ENCODE results near the gene ACTN1. TPM values are rescaled to one million over a fixed set of nuclear protein-coding genes. Genes with fewer than 3 reads are reported as not detected.

Gene ACTN1
- total RNA-seq, 3 donors from 2014 or later (not counting 1 experiment from before 2014, with no cell fraction given) = 14.9 to 39.5 (median 19.6) TPM

GRCh38 chr14:68952531-68953195 is 26.4 kb downstream of the ACTN1 start:
- Mint-ChIP-seq H3K36me3 (no peaks in the 10 kb centered on the region), H3K27me3 (ENCODE audit: low read depth in 2 of 2) (no peaks in the 10 kb centered on the region), H3K9me3 (no peaks in the 10 kb centered on the region), H3K27ac (no peak overlapping the region), H3K4me3 (no peak overlapping the region), H3K4me1 (peaks cover 6 to 10% of the 10 kb centered on the region in 2 donors)
- TF ChIP-seq, protein P1, sequence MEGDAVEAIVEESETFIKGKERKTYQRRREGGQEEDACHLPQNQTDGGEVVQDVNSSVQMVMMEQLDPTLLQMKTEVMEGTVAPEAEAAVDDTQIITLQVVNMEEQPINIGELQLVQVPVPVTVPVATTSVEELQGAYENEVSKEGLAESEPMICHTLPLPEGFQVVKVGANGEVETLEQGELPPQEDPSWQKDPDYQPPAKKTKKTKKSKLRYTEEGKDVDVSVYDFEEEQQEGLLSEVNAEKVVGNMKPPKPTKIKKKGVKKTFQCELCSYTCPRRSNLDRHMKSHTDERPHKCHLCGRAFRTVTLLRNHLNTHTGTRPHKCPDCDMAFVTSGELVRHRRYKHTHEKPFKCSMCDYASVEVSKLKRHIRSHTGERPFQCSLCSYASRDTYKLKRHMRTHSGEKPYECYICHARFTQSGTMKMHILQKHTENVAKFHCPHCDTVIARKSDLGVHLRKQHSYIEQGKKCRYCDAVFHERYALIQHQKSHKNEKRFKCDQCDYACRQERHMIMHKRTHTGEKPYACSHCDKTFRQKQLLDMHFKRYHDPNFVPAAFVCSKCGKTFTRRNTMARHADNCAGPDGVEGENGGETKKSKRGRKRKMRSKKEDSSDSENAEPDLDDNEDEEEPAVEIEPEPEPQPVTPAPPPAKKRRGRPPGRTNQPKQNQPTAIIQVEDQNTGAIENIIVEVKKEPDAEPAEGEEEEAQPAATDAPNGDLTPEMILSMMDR (IDR thresholded peaks at IDR 0.05) = no peak
- intact Hi-C loops (cut with micrococcal nuclease) = no loop called here
- H3K27ac ChIP-seq (ENCODE audit: low read length) = no peak overlapping the region
- H3K4me1 ChIP-seq (ENCODE audit: control insufficient read depth, insufficient read depth, low read length) = peaks cover 9% of the 10 kb centered on the region
- H3K27me3 ChIP-seq (ENCODE audit: control insufficient read depth, insufficient read depth, low read length) = no peaks in the 10 kb centered on the region
- WGBS (ENCODE audit: insufficient coverage) = 77% methylated on average over 11 of the region's 12 CpGs
- H3K36me3 ChIP-seq (ENCODE audit: control insufficient read depth, insufficient read depth, low read length) = no peaks in the 10 kb centered on the region
- no peak overlapping the region for H3K4me3 ChIP-seq (ENCODE audit: low read length)
- DNase-seq (peak in 1 of 2 donors; percentile 57), ATAC-seq (no peak)
- H3K9me3 ChIP-seq (ENCODE audit: control insufficient read depth, insufficient read depth, low read length) = no peaks in the 10 kb centered on the region

DNA sequence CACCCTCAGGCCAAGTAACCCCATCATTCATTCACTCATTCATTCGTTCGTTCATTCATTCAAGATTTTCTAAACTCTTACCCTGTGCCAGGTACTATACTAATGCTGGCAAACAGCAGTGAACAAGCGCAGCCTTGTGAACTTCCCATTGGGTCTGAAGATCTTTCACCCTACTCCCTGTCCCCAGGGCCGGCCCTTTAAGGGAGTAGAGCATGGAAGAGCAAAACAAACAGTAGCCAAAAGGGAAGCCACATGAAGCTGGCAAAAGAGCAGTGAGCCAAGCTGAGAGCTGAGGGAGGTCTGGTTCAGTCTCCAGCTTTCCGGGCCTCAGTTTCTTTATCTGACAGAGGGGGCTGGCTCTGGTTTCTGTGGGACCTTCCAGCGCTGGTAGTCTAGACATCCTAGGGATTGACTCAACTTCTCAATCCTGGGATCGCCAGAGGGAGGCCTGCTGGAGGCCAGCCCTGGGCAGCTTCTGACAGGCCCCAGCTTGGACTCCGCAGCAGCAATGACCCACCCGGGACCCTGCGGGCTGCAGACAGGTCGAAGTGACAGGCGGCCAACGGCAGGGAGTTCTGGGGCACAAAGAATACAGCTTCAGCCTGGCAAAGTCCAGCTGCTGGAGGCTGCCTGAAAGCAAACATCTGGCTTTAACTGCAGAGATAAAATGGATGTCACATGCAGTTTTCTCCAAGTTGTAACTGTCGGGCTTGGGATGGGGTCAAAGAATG is 27.1 kb downstream of the ACTN1 start:
- Mint-ChIP-seq H3K4me3 (no peak overlapping the region), H3K9me3 (no peaks in the 10 kb centered on the region), H3K27ac (no peak overlapping the region), H3K27me3 (ENCODE audit: low read depth in 2 of 2) (no peaks in the 10 kb centered on the region), H3K4me1 (peaks cover 5 to 9% of the 10 kb centered on the region in 2 donors), H3K36me3 (no peaks in the 10 kb centered on the region)
- Histone ChIP-seq H3K4me3 (ENCODE audit: low read length) (no peak overlapping the region), H3K27ac (ENCODE audit: low read length) (no peak overlapping the region), H3K36me3 (ENCODE audit: control insufficient read depth, insufficient read depth, low read length) (no peaks in the 10 kb centered on the region), H3K27me3 (ENCODE audit: control insufficient read depth, insufficient read depth, low read length) (no peaks in the 10 kb centered on the region), H3K4me1 (ENCODE audit: control insufficient read depth, insufficient read depth, low read length) (peaks cover 9% of the 10 kb centered on the region), H3K9me3 (ENCODE audit: control insufficient read depth, insufficient read depth, low read length) (no peaks in the 10 kb centered on the region)
- 94% methylated on average over 14 of the region's 14 CpGs for WGBS (ENCODE audit: insufficient coverage)
- no peak for ATAC-seq
- intact Hi-C loops (cut with micrococcal nuclease) = no loop called here
- DNase-seq = no peak
- TF ChIP-seq, protein P1 (IDR thresholded peaks at IDR 0.05) = no peak

DNA sequence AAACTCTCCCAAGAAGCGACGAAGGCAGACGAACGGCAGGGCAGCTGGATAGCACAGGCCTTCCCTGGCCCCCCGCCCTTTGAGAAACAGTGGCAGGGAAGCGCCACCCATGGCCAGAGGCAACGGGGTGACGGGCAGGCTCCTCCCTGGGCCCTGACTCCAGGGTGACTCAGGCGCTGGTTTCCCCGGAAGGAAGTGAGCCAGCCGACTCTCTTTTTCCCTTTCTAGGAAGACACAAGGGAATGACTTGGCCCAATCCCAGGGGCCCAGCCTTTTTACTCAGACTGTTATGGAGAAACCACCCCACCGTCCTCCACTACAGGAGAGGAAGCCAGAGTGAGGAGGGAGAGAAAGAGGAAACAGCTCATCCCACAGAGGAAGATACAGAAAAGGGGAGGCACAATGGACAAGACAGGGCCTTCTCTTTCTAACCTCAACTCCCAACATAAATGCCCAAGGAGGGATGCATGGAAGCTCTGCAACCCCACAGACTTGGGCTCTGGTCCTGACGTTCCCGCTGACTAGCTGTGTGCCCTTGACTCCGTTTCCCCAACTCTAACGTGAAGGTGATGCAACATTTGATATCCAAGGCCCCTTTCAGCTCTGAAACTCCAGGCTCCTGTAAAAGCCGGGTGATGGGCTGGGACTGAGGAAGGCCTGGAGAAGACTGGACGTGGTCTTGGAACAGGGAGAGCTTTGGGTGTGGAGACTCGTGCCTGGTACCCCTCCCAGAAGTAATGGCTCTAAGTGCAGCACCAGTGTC is 27.9 kb downstream of the ACTN1 start:
- intact Hi-C loops (cut with micrococcal nuclease) = no loop called here
- no peak overlapping the region for H3K4me3 ChIP-seq (ENCODE audit: low read length)
- no peaks in the 10 kb centered on the region for H3K36me3 ChIP-seq (ENCODE audit: control insufficient read depth, insufficient read depth, low read length)
- H3K4me1 ChIP-seq (ENCODE audit: control insufficient read depth, insufficient read depth, low read length) = peaks cover 7% of the 10 kb centered on the region
- Mint-ChIP-seq H3K27ac (no peak overlapping the region), H3K4me1 (peaks cover 0 to 4% of the 10 kb centered on the region in 2 donors), H3K9me3 (no peaks in the 10 kb centered on the region), H3K27me3 (ENCODE audit: low read depth in 2 of 2) (no peaks in the 10 kb centered on the region), H3K4me3 (no peak overlapping the region), H3K36me3 (no peaks in the 10 kb centered on the region)
- H3K27me3 ChIP-seq (ENCODE audit: control insufficient read depth, insufficient read depth, low read length) = no peaks in the 10 kb centered on the region
- ATAC-seq (peak in 1 of 3 donors; percentile 24), DNase-seq (no peak)
- WGBS (ENCODE audit: insufficient coverage) = 85% methylated on average over 18 of the region's 19 CpGs
- H3K27ac ChIP-seq (ENCODE audit: low read length) = no peak overlapping the region
- TF ChIP-seq, protein P1 (IDR thresholded peaks at IDR 0.05) = no peak
- H3K9me3 ChIP-seq (ENCODE audit: control insufficient read depth, insufficient read depth, low read length) = no peaks in the 10 kb centered on the region
